ENCODE data around the gene GSTA1.
"Not testable (repeated sequence)": the region's sequence is repeated elsewhere in the genome, so short reads cannot be mapped to it uniquely, and the experiment has no call there.

GSTA1 gene

GRCh38 chr6:52749556-52750152 lies 54.0 kb downstream of the GSTA1 start:
- Histone ChIP-seq H3K9me3 (ENCODE audit: control insufficient read depth in 1 of 2, low read length in 2 of 2) (peaks cover 0 to 5% of the 10 kb centered on the region in 2 donors), H3K36me3 (ENCODE audit: control insufficient read depth in 1 of 2, insufficient read depth in 2 of 2, low read length in 2 of 2) (no peaks in the 10 kb centered on the region), H3K27ac (ENCODE audit: low read length) (no peak overlapping the region), H3K4me3 (ENCODE audit: low read depth in 1 of 2, low read length in 2 of 2) (no peak overlapping the region), H3K27me3 (ENCODE audit: low read depth, low read length) (no peaks in the 10 kb centered on the region), H3K4me1 (ENCODE audit: control insufficient read depth in 1 of 2, insufficient read depth in 2 of 2, low read length in 2 of 2) (no peaks in the 10 kb centered on the region)

- H3K4me3 ChIP-seq (ENCODE audit: low read depth in 1 of 2, low read length in 2 of 2); H3K27me3 ChIP-seq (ENCODE audit: low read depth, low read length); H3K36me3 ChIP-seq (ENCODE audit: control insufficient read depth in 1 of 2, insufficient read depth in 2 of 2, low read length in 2 of 2); H3K4me1 ChIP-seq (ENCODE audit: control insufficient read depth in 1 of 2, insufficient read depth in 2 of 2, low read length in 2 of 2); H3K27ac ChIP-seq (ENCODE audit: low read length); H3K9me3 ChIP-seq (ENCODE audit: control insufficient read depth in 1 of 2, low read length in 2 of 2): not testable (repeated sequence)
Measured at GRCh38 chr6:52747301-52747700, 56.3 kb downstream of the GSTA1 start.

- Histone ChIP-seq H3K9me3 (ENCODE audit: control insufficient read depth in 1 of 2, low read length in 2 of 2) (peaks cover 0 to 5% of the 10 kb centered on the region in 2 donors), H3K36me3 (ENCODE audit: control insufficient read depth in 1 of 2, insufficient read depth in 2 of 2, low read length in 2 of 2) (no peaks in the 10 kb centered on the region), H3K4me3 (ENCODE audit: low read depth in 1 of 2, low read length in 2 of 2) (no peak overlapping the region), H3K27ac (ENCODE audit: low read length) (no peak overlapping the region), H3K27me3 (ENCODE audit: low read depth, low read length) (no peaks in the 10 kb centered on the region), H3K4me1 (ENCODE audit: control insufficient read depth in 1 of 2, insufficient read depth in 2 of 2, low read length in 2 of 2) (no peaks in the 10 kb centered on the region)
Measured at GRCh38 chr6:52746213-52746612, 57.4 kb downstream of the GSTA1 start.

- Histone ChIP-seq H3K36me3 (ENCODE audit: control insufficient read depth in 1 of 2, insufficient read depth in 2 of 2, low read length in 2 of 2) (no peaks in the 10 kb centered on the region), H3K27ac (ENCODE audit: low read length) (no peak overlapping the region), H3K4me1 (ENCODE audit: control insufficient read depth in 1 of 2, insufficient read depth in 2 of 2, low read length in 2 of 2) (no peaks in the 10 kb centered on the region), H3K27me3 (ENCODE audit: low read depth, low read length) (no peaks in the 10 kb centered on the region), H3K4me3 (ENCODE audit: low read depth in 1 of 2, low read length in 2 of 2) (no peak overlapping the region), H3K9me3 (ENCODE audit: control insufficient read depth in 1 of 2, low read length in 2 of 2) (peaks cover 0 to 5% of the 10 kb centered on the region in 2 donors)
Measured at GRCh38 chr6:52745764-52746201, 57.8 kb downstream of the GSTA1 start.

- H3K9me3 ChIP-seq (ENCODE audit: control insufficient read depth in 1 of 2, low read length in 2 of 2) = peaks cover 0 to 10% of the 10 kb centered on the region in 2 donors
- no peak overlapping the region for H3K27ac ChIP-seq (ENCODE audit: low read length)
- no peaks in the 10 kb centered on the region for H3K36me3 ChIP-seq (ENCODE audit: control insufficient read depth in 1 of 2, insufficient read depth in 2 of 2, low read length in 2 of 2)
- H3K27me3 ChIP-seq (ENCODE audit: low read depth, low read length) = no peaks in the 10 kb centered on the region
- H3K4me1 ChIP-seq (ENCODE audit: control insufficient read depth in 1 of 2, insufficient read depth in 2 of 2, low read length in 2 of 2) = no peaks in the 10 kb centered on the region
- no peak overlapping the region for H3K4me3 ChIP-seq (ENCODE audit: low read depth in 1 of 2, low read length in 2 of 2)
Measured at GRCh38 chr6:52741872-52742271, 61.7 kb downstream of the GSTA1 start.
